A673 (cell line): Measurements from ENCODE around the gene IPPK.

Source experiments
- CTCF ChIP-seq: fragments of 300-800, 200-600 bp; sonication (generic); conservative IDR thresholded peaks from 2 replicates; pipeline ENCODE4 v1.5.1; 2017; ENCODE audit warnings: low read depth, mild to moderate bottlenecking, antibody characterized with exemption, low read length, moderate library complexity, mixed read lengths
- EZH2 ChIP-seq: fragments of 200-600 bp; sonication (generic); IDR thresholded peaks from 2 replicates; pipeline ENCODE4 v1.6.1; 2017; ENCODE audit warnings: borderline replicate concordance, low read depth, mild to moderate bottlenecking, mixed read lengths, antibody characterized with exemption, low read length; ENCODE audit not compliant: poor library complexity, severe bottlenecking

- TF ChIP-seq CTCF = no peak
- TF ChIP-seq EZH2 = no peak
Measured at GRCh38 chr9:92659601-92660000, 10.3 kb downstream of the IPPK start.
